Inferior parietal cortex (tissue), 1 donor: Measurements from ENCODE around the gene MORN3.
A peak's percentile ranks its signal among the peaks of the same experiment; 100 is the strongest.
"Not testable (repeated sequence)": the region's sequence is repeated elsewhere in the genome, so short reads cannot be mapped to it uniquely, and the experiment has no call there.

Source experiments
- DNase-seq: peaks from one replicate; pipeline ENCODE4 v3.0.0-alpha.2; 2016; ENCODE audit errors: extremely low spot score

Gene MORN3

GRCh38 chr12:121692744-121693143 lies 23.3 kb upstream of the MORN3 start:
- DNase-seq, result not testable (repeated sequence)

DNA sequence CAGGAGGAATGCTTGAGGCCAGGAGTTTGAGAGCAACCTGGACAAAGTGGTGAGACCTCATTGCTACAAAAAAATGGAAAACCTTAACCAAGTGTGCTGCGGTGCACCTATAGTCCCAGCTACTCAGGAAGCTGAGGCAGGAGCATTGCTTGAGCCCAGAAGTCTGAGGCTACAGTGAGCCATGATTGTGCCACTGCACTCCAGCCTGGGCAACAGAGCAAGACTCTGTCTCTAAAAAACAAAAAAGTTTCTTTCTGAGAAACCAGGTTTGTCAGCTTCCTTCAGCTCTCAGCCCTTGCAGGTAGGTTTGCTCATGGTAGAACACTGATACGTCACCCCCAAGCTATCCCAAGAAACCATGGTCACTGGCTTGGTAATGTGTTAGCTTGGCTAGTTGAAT lies 20.0 kb upstream of the MORN3 start:
- DNase-seq, result no peak

DNA sequence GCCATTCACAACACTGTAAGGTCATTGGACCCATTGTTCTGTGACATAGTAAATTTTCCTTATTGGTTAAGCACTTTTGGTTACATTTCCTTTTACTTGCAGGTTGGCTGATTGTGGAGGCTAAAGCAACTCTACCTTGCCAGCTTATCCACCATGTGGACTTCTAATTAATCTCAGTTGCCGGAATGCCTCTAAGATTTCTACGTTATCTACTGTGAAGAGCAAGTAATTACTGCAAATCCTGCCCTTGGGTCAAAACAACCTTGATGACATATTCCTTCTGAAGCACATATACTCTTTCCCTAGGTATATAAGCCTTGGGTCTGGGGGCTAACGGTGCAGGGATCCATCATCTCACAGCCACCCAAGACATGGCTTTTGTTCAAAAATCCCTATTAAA lies 19.5 kb upstream of the MORN3 start:
- no peak for DNase-seq

GRCh38 chr12:121679661-121680197 lies 10.3 kb upstream of the MORN3 start:
- not testable (repeated sequence) for DNase-seq

GRCh38 chr12:121678716-121679300 lies 9.4 kb upstream of the MORN3 start:
- no peak for DNase-seq

GRCh38 chr12:121678305-121678704 lies 8.9 kb upstream of the MORN3 start:
- no peak for DNase-seq

- no peak for DNase-seq
Observed at GRCh38 chr12:121676190-121676589, 6.7 kb upstream of the MORN3 start.

DNA sequence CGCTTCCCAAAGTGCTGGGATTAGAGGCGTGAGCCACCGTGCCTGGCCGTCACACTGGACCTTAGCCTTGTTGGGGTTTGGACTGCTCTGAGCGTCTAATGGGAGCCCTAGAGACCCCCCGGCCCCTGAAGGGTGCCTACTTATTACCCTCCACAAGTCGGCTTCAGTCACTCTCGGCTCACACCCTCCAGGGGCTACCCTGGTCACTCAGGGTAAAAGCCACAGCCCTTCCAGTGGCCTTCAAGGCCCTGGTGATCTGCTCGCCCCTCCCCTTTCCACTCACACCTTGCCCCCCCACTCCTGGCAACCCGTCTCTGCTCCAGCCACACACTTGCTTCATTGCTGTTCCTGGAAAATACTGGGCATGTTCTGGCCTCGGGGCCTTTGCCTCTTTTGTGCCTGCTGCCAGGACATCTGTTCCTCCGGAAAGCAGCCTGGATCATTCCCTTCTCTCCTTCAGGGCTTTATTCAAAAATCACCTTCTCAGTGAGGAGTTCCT lies 3.6 kb upstream of the MORN3 start:
- no peak for DNase-seq

DNA sequence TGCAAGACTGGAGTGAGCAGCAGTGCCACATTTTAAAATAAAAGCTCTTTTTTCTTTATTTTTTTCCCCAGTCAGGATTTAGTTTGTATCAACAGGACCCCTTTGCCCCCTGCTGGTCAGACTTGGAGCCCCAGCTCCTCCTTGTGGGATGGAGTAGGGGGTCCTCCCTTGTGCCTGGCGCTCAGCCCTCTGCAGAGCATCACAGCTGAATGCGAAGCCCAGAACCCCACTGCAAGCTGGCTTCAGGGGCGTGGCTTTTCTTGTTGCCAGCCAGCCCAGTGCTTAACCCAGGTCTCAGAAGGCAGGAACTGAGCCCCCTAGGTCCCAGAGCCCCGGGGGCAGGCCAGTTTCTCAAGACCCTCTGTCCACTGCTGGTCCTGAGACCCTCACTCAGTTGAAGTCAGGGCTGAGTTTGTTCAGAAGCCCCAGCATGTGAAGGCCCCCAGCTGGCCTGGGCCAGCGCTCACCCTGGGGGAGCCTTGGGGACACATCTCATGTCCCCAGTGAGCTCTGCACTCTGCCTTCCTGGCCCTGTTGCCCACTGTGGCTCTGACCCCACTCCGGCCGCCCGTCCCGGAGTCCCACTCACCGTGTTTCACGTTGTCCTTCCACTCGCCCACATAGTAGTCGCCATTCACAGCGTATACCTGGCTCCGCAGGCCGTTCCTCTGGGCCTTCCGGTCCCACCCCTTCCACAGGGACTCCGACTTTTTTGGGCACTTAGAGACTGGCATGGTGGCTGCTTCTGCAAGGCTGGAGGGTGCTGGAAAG lies 519 bp downstream of the MORN3 start:
- DNase-seq, result no peak

DNA sequence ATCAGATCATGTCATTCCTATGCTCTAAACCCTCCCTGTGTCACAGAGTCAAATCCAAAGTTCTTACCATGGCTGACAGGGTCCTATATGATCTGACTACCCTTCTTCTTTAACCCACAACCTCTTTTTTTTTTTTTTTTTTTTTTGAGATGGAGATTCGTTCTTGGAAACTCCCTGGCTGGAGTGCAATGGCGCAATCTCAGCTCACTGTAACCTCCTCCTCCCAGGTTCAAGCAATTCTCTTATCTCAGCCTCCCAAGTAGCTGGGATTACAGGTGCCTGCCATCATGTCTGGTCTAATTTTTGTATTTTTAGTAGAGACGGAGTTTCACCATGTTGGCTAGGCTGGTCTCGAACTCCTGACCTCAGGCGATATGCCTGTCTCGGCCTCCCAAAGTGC lies 2.6 kb downstream of the MORN3 start:
- DNase-seq, result not testable (repeated sequence)

DNA sequence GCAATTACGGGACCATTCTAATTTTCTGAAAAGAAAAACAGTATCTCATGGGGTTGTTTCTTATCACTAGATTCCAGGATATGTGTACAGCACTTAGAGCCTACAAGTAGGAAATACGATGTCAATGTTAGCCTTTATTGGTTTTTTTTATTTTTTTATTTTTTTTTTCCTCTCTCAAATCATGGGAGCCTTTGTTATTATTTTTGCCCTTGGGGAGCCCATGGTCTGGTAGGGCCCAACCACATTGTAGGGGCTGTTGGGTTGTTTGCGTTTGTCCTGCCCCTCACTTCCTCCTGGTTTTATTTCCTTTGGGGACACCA lies 5.9 kb downstream of the MORN3 start:
- no peak for DNase-seq

DNA sequence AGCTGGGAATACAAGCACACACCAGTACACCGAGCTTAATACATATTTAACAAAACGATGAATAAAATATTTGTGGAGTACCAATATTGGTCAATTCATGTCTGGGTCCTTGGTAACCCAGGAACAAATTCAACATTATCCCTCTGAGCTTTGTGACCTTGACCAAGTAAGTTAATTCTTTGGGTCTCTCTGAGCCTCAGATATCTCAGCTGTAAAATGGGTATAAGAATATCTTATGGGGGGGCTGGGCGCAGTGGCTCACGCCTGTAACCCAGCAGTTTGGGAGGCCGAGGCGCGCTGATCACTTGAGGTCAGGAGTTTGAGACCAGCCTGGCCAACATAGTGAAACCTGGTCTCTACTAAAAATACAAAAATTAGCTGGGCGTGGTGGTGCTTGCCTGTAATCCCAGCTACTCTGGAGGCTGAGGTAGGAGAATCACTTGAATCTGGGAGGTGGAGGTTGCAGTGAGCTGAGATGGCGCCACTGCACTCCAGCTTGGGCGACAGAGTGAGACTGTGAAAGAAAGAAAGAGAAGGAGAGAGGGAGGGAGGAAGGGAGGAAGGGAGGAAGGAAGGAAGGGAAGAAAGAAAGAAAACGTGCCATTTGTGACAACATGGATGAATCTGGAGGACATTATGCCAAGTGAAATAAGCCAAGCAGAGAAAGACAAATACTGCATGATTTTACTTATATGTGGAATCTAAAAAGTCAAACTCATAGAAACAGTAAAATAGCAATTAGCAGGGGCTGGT lies 7.9 kb downstream of the MORN3 start:
- not testable (repeated sequence) for DNase-seq

DNA sequence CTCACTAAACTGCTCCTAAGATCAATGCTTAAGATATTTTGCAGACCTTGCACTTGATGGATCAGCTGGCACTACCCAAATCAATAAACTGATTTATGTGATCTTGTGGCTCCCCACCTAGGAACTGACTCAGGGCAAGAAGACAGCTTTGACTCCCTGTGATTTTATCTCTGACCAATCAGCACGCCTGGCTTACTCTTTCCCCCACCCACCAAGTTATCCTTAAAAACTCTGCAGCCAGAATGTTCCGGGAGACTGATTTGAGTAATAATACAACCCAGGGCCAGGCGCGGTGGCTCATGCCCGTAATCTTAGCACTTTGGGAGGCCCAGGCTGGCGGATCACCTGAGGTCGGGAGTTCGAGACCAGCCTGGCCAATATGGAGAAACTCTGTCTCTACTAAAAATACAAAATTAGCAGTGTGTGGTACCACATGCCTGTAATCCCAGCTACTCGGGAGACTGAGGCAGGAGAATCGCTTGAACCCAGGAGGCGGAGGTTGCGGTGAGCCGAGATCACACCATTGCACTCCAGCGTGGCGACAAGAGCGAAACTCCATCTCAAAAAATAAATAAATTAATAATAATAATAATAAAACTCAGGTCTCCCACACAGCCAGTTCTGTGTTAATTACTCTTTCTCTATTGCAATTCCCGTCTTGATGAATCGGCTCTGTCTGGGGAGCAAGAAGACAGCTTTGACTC lies 12.0 kb downstream of the MORN3 start:
- no peak for DNase-seq

GRCh38 chr12:121656122-121656521 lies 13.3 kb downstream of the MORN3 start:
- DNase-seq, result no peak

GRCh38 chr12:121653999-121654398 lies 15.5 kb downstream of the MORN3 start:
- DNase-seq, result no peak

DNA sequence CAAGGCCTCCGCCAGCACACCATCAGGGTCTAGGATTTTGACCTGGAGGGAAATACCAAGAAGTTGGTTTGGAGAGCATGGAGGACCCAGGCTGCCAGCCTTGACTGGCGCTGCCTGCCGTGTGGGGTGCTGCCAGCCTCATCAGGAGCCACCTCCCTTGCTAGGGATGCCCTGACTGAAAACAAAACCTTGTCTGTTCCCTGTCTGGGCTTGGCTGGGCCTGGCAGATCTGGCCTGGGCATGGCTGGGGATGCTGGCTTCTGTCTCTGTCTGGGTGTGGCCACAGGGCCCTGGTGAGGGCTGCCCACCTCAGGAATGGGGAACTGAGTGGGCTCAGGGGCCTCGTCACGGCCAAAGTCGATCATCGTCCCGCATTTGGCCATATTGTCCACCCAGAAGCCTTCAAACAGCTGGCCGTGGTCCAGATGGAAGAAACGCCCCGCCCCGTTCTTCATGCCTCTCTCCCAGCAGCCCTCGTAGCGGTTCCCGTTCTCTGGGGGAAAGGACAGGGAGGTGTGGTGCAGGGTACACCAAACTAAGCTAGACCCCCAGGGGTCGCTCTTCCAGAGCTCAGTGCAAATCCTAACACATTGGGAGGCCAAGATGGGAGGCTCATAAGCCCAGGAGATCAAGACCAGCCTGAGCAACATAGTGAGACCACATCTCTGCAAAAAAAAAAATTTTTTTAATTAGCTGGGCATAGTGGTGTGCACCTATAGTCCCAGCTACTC lies 16.5 kb downstream of the MORN3 start:
- no peak for DNase-seq

- DNase-seq, result no peak
Observed at GRCh38 chr12:121651320-121651719, 18.1 kb downstream of the MORN3 start.

GRCh38 chr12:121649819-121650353 lies 19.6 kb downstream of the MORN3 start:
- peak; percentile 34 for DNase-seq

DNA sequence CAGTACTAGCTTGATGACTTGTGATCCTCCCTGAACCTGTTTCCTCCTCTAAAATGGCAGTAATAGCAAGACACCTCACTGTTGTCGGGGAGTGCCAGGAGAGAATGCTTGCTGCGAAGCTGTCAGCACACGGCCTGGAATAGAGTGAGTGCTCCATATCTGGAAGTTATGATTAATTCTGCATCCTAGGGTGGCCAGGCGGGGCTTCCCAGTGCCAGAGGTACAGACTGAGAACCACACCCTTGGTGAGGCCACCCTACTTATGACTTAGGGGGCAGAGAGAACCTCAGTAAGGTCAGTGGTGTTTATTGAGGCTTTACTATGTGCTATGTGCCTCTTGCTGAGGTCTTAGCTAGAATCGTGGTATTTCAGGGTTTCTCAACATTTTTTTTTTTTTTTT lies 20.1 kb downstream of the MORN3 start:
- no peak for DNase-seq

GRCh38 chr12:121648458-121649028 lies 20.9 kb downstream of the MORN3 start:
- DNase-seq, result no peak

- DNase-seq, result no peak
Observed at GRCh38 chr12:121641343-121641630, 28.2 kb downstream of the MORN3 start.
